Measurements from ENCODE around the gene PACSIN2.

DNA sequence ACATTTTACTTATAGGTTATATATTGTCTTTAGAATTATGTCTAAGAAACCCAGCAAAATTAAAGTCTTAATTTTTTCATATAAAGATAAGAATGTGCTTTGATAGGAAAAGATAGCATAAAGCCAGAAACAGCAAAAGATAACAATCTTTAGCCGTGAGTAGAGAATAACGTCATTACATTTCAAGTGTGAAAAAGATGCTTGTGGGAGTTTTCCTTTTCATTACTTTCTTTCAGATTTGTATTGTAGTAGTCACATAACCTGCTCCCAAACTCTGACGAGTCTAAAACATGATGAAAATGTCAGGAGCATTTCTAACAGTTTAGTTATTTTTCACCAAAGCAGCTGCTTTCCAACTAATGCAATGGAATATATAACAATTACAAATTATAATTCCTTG lies 189.2 kb downstream of the PACSIN2 start:
- TF ChIP-seq, protein P1, sequence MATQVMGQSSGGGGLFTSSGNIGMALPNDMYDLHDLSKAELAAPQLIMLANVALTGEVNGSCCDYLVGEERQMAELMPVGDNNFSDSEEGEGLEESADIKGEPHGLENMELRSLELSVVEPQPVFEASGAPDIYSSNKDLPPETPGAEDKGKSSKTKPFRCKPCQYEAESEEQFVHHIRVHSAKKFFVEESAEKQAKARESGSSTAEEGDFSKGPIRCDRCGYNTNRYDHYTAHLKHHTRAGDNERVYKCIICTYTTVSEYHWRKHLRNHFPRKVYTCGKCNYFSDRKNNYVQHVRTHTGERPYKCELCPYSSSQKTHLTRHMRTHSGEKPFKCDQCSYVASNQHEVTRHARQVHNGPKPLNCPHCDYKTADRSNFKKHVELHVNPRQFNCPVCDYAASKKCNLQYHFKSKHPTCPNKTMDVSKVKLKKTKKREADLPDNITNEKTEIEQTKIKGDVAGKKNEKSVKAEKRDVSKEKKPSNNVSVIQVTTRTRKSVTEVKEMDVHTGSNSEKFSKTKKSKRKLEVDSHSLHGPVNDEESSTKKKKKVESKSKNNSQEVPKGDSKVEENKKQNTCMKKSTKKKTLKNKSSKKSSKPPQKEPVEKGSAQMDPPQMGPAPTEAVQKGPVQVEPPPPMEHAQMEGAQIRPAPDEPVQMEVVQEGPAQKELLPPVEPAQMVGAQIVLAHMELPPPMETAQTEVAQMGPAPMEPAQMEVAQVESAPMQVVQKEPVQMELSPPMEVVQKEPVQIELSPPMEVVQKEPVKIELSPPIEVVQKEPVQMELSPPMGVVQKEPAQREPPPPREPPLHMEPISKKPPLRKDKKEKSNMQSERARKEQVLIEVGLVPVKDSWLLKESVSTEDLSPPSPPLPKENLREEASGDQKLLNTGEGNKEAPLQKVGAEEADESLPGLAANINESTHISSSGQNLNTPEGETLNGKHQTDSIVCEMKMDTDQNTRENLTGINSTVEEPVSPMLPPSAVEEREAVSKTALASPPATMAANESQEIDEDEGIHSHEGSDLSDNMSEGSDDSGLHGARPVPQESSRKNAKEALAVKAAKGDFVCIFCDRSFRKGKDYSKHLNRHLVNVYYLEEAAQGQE (IDR thresholded peaks at IDR 0.05; ENCODE audit: insufficient read depth in 1 of 2, low read depth in 2 of 2, low read length in 2 of 2), result no peak
- TF ChIP-seq TAF1 (IDR thresholded peaks at IDR 0.05; ENCODE audit: borderline replicate concordance, insufficient read depth, low read length) (no peak), POLR2AphosphoS5 (IDR thresholded peaks at IDR 0.05; ENCODE audit: low read depth, low read length) (no peak), SIN3A (IDR thresholded peaks at IDR 0.05; ENCODE audit: borderline replicate concordance, insufficient read depth, low read length) (no peak)

All from PFSK-1 (cell line).